K562 (cell line): ENCODE measurements around the gene IL6ST. TPM values are rescaled to one million over a fixed set of nuclear protein-coding genes. Genes with fewer than 3 reads are reported as not detected.

ENCODE experiments used
- ETV5 ChIP-seq: sonication (generic); formaldehyde crosslinking; IDR thresholded peaks from 2 replicates; pipeline ENCODE4 v1.4.0; 2020; ENCODE audit warnings: low read depth, mild to moderate bottlenecking, missing genetic modification reagents
- FOS ChIP-seq: IDR thresholded peaks from 3 replicates; pipeline ENCODE4 v1.6.1; 2011; ENCODE audit not compliant: insufficient read length; ENCODE audit errors: extremely low read depth
- FOXM1 ChIP-seq, 2 experiments: fragments of 450-650 bp in 1 of 2; sonication (generic) in 1 of 2; formaldehyde crosslinking in 1 of 2; IDR thresholded peaks; 2 replicates each; pipeline versions ENCODE4 v1.6.1 to v1.9.0; 2017 to 2022; ENCODE audit warnings: low read depth in 2 of 2, mild to moderate bottlenecking in 2 of 2, missing genetic modification reagents in 1 of 2, moderate library complexity in 1 of 2
- GABPB2 ChIP-seq: fragments of 250-450 bp; sonication (Bioruptor Pico); conservative IDR thresholded peaks from 2 replicates; pipeline ENCODE4 v1.5.1; 2021; ENCODE audit warnings: mild to moderate bottlenecking
- GATA2 ChIP-seq: sonication (generic); formaldehyde crosslinking; IDR thresholded peaks from 2 replicates; pipeline ENCODE4 v1.4.0; 2020; ENCODE audit warnings: mild to moderate bottlenecking, missing genetic modification reagents
- PML ChIP-seq: IDR thresholded peaks from 2 replicates; pipeline ENCODE4 v1.6.1; 2012; ENCODE audit warnings: low read length, inconsistent platforms
- RBM17 ChIP-seq: fragments of 200-400 bp; formaldehyde crosslinking; IDR thresholded peaks from 2 replicates; pipeline ENCODE4 v1.6.1; 2017; ENCODE audit warnings: low read depth, mild to moderate bottlenecking, low read length, borderline replicate concordance
- SMARCC2 ChIP-seq: fragments of 450-650 bp; IDR thresholded peaks from 2 replicates; pipeline ENCODE4 v1.6.1; 2017; ENCODE audit warnings: antibody characterized with exemption, moderate library complexity, mild to moderate bottlenecking, low read depth
- SNRNP70 ChIP-seq: fragments of 200-400 bp; formaldehyde crosslinking; optimal IDR thresholded peaks from 2 replicates; pipeline ENCODE3; 2017; ENCODE audit warnings: low read depth, low read length
- TRIM24 ChIP-seq, 2 experiments: fragments of 450-650 bp; IDR thresholded peaks; 2 replicates each; pipeline ENCODE4 v1.6.1; 2016
- ZBTB17 ChIP-seq: fragments of 450-650 bp; formaldehyde crosslinking; IDR thresholded peaks from 2 replicates; pipeline ENCODE4 v1.4.0; 2020; ENCODE audit warnings: mild to moderate bottlenecking
- ZNF347 ChIP-seq: fragments of 450-650 bp; formaldehyde crosslinking; IDR thresholded peaks from 2 replicates; pipeline ENCODE4 v1.4.0; 2020; ENCODE audit warnings: low read depth, mild to moderate bottlenecking, moderate library complexity
- ZNF695 ChIP-seq: fragments of 450-650 bp; formaldehyde crosslinking; IDR thresholded peaks from 2 replicates; pipeline ENCODE4 v1.4.0; 2020; ENCODE audit warnings: mild to moderate bottlenecking, moderate library complexity
- polyA plus RNA-seq, 8 experiments: library from polyadenylated mRNA; depleted of rRNA in 4 of 8; stranded (reverse) in 5 of 8; unstranded in 3 of 8; fragments of >200 nt; fragmentation: Nextera tagmentation in 2 of 8; fragmentation: Illumina TruSeq in 1 of 8; extraction: Ambion mirVana in 2 of 8; extraction: Trizol in 1 of 8; gene quantifications; 2 replicates each; pipeline versions ENCODE4 v1.2.1 to v1.2.3, GENCODE V29; 2011 to 2014; ENCODE audit warnings: inconsistent platforms in 1 of 8, missing spikeins in 1 of 8
- total RNA-seq, 7 experiments: library from RNA; depleted of rRNA in 6 of 7; stranded (reverse); fragments of >200 nt in 6 of 7; fragmentation: Illumina TruSeq in 2 of 7; extraction: Trizol in 2 of 7; gene quantifications; 2 replicates each; pipeline versions ENCODE4 v1.2.1 to v1.2.3, GENCODE V29; 2011 to 2021; ENCODE audit warnings: low replicate concordance in 1 of 7
- TF ChIP-seq, protein P1 (sequence below): fragments of 450-650 bp; IDR thresholded peaks from 2 replicates; pipeline ENCODE4 v1.6.1; 2016; ENCODE audit warnings: low read depth, mild to moderate bottlenecking, moderate library complexity
- TF ChIP-seq, protein P2 (sequence below), 2 experiments: fragments of 450-650 bp; formaldehyde crosslinking in 1 of 2; IDR thresholded peaks; 2 replicates each; pipeline versions ENCODE4 v1.4.0 to v1.6.1; 2014 to 2020; ENCODE audit warnings: mild to moderate bottlenecking in 2 of 2, borderline replicate concordance in 1 of 2, low read depth in 1 of 2
- TF ChIP-seq, protein P3 (sequence below): sonication (generic); formaldehyde crosslinking; IDR thresholded peaks from 2 replicates; pipeline ENCODE4 v1.8.0; 2022; ENCODE audit warnings: mild to moderate bottlenecking, missing genetic modification reagents, borderline replicate concordance
- TF ChIP-seq, protein P4 (sequence below): fragments of 250-450 bp; sonication (Bioruptor Pico); IDR thresholded peaks from 2 replicates; pipeline ENCODE4 v1.8.0; 2022; ENCODE audit warnings: moderate library complexity, mild to moderate bottlenecking, inconsistent platforms

Gene IL6ST
- total and polyA plus RNA-seq, 9 of the 15 experiments (the other 6 are each of a cell fraction or from before 2014, with no cell fraction given): 2.0 to 27.0 (median 7.9) TPM

DNA sequence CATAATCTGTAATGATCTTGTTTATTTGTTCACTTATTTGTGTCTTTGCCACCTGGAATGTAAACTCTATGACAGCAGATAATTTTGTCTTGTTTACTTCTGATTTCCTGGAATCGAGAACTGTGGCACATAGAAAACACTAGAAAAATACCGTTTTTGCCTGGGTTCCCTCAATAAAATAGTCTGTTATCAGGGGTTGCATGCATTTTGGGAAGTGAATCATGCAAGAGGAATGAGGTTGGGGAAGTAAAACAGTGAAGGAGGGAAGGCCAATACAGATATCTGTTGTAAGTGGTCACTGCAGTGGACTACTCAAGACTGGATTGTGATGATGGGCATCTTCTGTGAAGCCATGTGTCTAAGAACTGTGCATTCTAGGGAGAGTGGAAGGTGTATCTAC lies 45.2 kb upstream of the IL6ST start (continued):
- TF ChIP-seq FOS: peak; percentile 7
- TF ChIP-seq SMARCC2: peak; percentile 41; the same call in 1 of the 2 replicates
- 0 out of 4 replicates have a peak, but pooled peaks of 1 of the 2 experiments have one; percentile 49 for TF ChIP-seq TRIM24 (IDR thresholded peaks at IDR 0.05)
- TF ChIP-seq RBM17: no peak
- TF ChIP-seq ZNF347 (CRISPR knock-in tag): no peak
- TF ChIP-seq, protein P1, sequence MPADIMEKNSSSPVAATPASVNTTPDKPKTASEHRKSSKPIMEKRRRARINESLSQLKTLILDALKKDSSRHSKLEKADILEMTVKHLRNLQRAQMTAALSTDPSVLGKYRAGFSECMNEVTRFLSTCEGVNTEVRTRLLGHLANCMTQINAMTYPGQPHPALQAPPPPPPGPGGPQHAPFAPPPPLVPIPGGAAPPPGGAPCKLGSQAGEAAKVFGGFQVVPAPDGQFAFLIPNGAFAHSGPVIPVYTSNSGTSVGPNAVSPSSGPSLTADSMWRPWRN: peak; percentile 39; the same call in 1 of the 2 replicates
- no peak for TF ChIP-seq SNRNP70
- peak; percentile 45; the same call in 1 of the 2 replicates for TF ChIP-seq GATA2 (CRISPR knock-in tag)
- TF ChIP-seq FOXM1 (IDR thresholded peaks at IDR 0.05; ENCODE audit: low read depth): no peak
- no peak for TF ChIP-seq FOXM1 (CRISPR knock-in tag; IDR thresholded peaks at IDR 0.05; ENCODE audit: low read depth)
- TF ChIP-seq ETV5: 0 out of 2 replicates have a peak, but pooled peaks have one; percentile 52
- TF ChIP-seq ZNF695: no peak
- TF ChIP-seq, protein P2, sequence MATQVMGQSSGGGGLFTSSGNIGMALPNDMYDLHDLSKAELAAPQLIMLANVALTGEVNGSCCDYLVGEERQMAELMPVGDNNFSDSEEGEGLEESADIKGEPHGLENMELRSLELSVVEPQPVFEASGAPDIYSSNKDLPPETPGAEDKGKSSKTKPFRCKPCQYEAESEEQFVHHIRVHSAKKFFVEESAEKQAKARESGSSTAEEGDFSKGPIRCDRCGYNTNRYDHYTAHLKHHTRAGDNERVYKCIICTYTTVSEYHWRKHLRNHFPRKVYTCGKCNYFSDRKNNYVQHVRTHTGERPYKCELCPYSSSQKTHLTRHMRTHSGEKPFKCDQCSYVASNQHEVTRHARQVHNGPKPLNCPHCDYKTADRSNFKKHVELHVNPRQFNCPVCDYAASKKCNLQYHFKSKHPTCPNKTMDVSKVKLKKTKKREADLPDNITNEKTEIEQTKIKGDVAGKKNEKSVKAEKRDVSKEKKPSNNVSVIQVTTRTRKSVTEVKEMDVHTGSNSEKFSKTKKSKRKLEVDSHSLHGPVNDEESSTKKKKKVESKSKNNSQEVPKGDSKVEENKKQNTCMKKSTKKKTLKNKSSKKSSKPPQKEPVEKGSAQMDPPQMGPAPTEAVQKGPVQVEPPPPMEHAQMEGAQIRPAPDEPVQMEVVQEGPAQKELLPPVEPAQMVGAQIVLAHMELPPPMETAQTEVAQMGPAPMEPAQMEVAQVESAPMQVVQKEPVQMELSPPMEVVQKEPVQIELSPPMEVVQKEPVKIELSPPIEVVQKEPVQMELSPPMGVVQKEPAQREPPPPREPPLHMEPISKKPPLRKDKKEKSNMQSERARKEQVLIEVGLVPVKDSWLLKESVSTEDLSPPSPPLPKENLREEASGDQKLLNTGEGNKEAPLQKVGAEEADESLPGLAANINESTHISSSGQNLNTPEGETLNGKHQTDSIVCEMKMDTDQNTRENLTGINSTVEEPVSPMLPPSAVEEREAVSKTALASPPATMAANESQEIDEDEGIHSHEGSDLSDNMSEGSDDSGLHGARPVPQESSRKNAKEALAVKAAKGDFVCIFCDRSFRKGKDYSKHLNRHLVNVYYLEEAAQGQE (IDR thresholded peaks at IDR 0.05; ENCODE audit: borderline replicate concordance): peak; percentile 8; the same call in 1 of the 2 replicates
- TF ChIP-seq, protein P2 (CRISPR knock-in tag; IDR thresholded peaks at IDR 0.05; ENCODE audit: low read depth): no peak
- TF ChIP-seq, protein P3, sequence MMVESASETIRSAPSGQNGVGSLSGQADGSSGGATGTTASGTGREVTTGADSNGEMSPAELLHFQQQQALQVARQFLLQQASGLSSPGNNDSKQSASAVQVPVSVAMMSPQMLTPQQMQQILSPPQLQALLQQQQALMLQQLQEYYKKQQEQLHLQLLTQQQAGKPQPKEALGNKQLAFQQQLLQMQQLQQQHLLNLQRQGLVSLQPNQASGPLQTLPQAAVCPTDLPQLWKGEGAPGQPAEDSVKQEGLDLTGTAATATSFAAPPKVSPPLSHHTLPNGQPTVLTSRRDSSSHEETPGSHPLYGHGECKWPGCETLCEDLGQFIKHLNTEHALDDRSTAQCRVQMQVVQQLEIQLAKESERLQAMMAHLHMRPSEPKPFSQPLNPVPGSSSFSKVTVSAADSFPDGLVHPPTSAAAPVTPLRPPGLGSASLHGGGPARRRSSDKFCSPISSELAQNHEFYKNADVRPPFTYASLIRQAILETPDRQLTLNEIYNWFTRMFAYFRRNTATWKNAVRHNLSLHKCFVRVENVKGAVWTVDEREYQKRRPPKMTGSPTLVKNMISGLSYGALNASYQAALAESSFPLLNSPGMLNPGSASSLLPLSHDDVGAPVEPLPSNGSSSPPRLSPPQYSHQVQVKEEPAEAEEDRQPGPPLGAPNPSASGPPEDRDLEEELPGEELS: no peak
- no peak for TF ChIP-seq ZBTB17
- TF ChIP-seq, protein P4, sequence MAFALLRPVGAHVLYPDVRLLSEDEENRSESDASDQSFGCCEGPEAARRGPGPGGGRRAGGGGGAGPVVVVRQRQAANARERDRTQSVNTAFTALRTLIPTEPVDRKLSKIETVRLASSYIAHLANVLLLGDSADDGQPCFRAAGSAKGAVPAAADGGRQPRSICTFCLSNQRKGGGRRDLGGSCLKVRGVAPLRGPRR: no peak
- TF ChIP-seq GABPB2 (CRISPR knock-in tag): no peak
- peak; percentile 23; the same call in 1 of the 2 replicates for TF ChIP-seq PML
